ENCODE results near the gene BMP6.

DNA sequence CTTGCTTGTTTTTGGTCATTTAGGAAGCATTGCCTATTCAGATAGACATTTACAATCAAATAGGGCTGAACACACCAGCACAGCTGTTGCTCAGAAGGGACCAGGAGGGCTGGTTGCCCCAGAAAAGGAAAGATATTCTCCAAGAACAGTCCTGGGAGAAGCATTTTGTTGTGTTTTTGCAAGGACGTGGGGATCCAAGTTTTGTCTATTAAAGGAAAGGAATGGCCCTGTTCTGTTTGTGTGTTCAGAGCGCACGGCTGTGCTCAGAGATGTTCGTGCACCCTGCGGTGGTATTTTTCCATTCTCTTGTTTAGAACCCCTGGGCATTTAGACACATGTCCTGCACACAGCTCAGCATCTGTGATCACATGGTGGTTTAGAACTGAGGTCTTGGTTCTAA is 102.2 kb downstream of the BMP6 start:
- TF ChIP-seq, protein P1, sequence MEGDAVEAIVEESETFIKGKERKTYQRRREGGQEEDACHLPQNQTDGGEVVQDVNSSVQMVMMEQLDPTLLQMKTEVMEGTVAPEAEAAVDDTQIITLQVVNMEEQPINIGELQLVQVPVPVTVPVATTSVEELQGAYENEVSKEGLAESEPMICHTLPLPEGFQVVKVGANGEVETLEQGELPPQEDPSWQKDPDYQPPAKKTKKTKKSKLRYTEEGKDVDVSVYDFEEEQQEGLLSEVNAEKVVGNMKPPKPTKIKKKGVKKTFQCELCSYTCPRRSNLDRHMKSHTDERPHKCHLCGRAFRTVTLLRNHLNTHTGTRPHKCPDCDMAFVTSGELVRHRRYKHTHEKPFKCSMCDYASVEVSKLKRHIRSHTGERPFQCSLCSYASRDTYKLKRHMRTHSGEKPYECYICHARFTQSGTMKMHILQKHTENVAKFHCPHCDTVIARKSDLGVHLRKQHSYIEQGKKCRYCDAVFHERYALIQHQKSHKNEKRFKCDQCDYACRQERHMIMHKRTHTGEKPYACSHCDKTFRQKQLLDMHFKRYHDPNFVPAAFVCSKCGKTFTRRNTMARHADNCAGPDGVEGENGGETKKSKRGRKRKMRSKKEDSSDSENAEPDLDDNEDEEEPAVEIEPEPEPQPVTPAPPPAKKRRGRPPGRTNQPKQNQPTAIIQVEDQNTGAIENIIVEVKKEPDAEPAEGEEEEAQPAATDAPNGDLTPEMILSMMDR (IDR thresholded peaks at IDR 0.05; ENCODE audit: extremely low read depth in 1 of 2, insufficient read depth in 1 of 2, low read depth in 1 of 2, low read length in 2 of 2) = no peak
- no peak for TF ChIP-seq JUN (IDR thresholded peaks at IDR 0.05; ENCODE audit: borderline replicate concordance, insufficient read depth, insufficient read length, low read depth)
- TF ChIP-seq POLR2A (IDR thresholded peaks at IDR 0.05; ENCODE audit: low read depth, low read length) = no peak
- no peak for TF ChIP-seq POLR2AphosphoS5 (IDR thresholded peaks at IDR 0.05; ENCODE audit: insufficient read depth, low read depth, low read length)
- TF ChIP-seq MAX (IDR thresholded peaks at IDR 0.05; ENCODE audit: insufficient read depth, insufficient read length) = no peak

Measured in endothelial cell of umbilical vein (primary cell).